ENCODE data around the gene NEK2. TPM values are rescaled to one million over a fixed set of nuclear protein-coding genes. Genes with fewer than 3 reads are reported as not detected.
A peak's percentile ranks its signal among the peaks of the same experiment; 100 is the strongest.

NEK2 gene
- total and polyA plus RNA-seq, 2 of the 13 experiments (the other 11 are each of a cell fraction or from before 2014, with no cell fraction given): 10.9 to 40.8 TPM

- TF ChIP-seq ZNF432 (CRISPR knock-in tag; IDR thresholded peaks at IDR 0.05; ENCODE audit: borderline replicate concordance) (no peak), ZC3H4 (CRISPR knock-in tag; IDR thresholded peaks at IDR 0.05; ENCODE audit: borderline replicate concordance) (no peak), ZNF629 (CRISPR knock-in tag; conservative IDR thresholded peaks at IDR 0.05) (no peak), ZNF768 (CRISPR knock-in tag; IDR thresholded peaks at IDR 0.05) (no peak), ZFY (CRISPR knock-in tag; IDR thresholded peaks at IDR 0.05) (0 out of 2 replicates have a peak, but pooled peaks have one; percentile 17), ZNF776 (CRISPR knock-in tag; IDR thresholded peaks at IDR 0.05) (no peak), PITX1 (CRISPR knock-in tag; IDR thresholded peaks at IDR 0.05) (0 out of 2 replicates have a peak, but pooled peaks have one; percentile 18), RARA (CRISPR knock-in tag; IDR thresholded peaks at IDR 0.05) (peak; percentile 59), ZNF816 (CRISPR knock-in tag; IDR thresholded peaks at IDR 0.05; ENCODE audit: borderline replicate concordance) (no peak), HNF4G (IDR thresholded peaks at IDR 0.05; ENCODE audit: borderline replicate concordance, low read depth, low read length) (no peak), HNF4G (CRISPR knock-in tag; IDR thresholded peaks at IDR 0.05; ENCODE audit: borderline replicate concordance, low read depth) (peak; percentile 22; the same call in 1 of the 2 replicates), NBN (conservative IDR thresholded peaks at IDR 0.05) (no peak), ZNF318 (CRISPR knock-in tag; IDR thresholded peaks at IDR 0.05) (no peak), HNF1B (CRISPR knock-in tag; IDR thresholded peaks at IDR 0.05) (no peak), ZNF160 (CRISPR knock-in tag; IDR thresholded peaks at IDR 0.05) (no peak)
These were observed 49.3 kb upstream of the NEK2 start (continued) for GRCh38 chr1:211724687-211725196.

Measured in HepG2 (cell line).